Measurements from ENCODE around the gene REV3L. TPM values are rescaled to one million over a fixed set of nuclear protein-coding genes. Genes with fewer than 3 reads are reported as not detected.

REV3L gene
- total and polyA plus RNA-seq, 9 of the 15 experiments (the other 6 are each of a cell fraction or from before 2014, with no cell fraction given), result 5.5 to 24.4 (median 14.4) TPM

DNA sequence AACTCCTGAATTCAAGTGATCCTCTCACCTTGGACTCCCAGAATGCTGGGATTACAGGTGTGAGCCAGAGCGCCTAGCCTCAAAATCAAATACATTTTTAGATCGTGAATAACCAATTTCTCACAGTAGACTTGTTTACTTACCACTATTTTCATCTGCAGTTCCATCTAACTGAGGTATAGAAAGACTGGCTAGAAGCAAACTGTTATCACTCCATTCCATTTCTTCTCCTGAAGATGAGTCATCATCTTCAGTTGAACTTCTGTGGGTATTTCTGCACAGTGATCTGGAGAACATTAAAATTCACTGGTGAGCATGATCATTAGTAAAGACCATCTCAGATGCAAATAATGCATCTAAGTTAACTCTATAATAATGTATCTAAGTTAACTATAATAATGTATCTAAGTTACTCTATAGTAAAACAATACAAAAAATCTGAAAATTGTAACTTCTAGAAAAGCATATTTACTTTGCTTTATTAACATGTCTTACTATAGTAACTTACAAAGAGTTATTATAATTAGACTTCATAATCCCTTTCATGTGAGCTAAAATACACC is 105.4 kb downstream of the REV3L start:
- Histone ChIP-seq H2AFZ (ENCODE audit: low read depth, low read length) (peak overlapping the region; percentile 20; the same call in 1 of the 2 replicates), H4K20me1 (replicated peaks; ENCODE audit: control insufficient read depth, insufficient read depth, low read length) (no peaks in the 10 kb centered on the region), H3K9me3 (replicated peaks; ENCODE audit: control insufficient read depth, insufficient read depth, low read depth, low read length) (no peaks in the 10 kb centered on the region), H3K9ac (ENCODE audit: insufficient read depth in 1 of 2, low read depth in 2 of 2, low read length in 2 of 2) (peak overlapping the region in 1 of 2 experiments; percentile 1; a peak in 2 of 4 replicates), H3K9me1 (ENCODE audit: control insufficient read depth, insufficient read depth, low read length) (no peaks in the 10 kb centered on the region), H3K79me2 (ENCODE audit: control insufficient read depth, insufficient read depth, low read length) (no peaks in the 10 kb centered on the region), H3K4me3 (no peak overlapping the region), H3K4me1 (replicated peaks in 1 of 2; ENCODE audit: control insufficient read depth in 2 of 2, insufficient read depth in 2 of 2, low read length in 2 of 2) (peaks cover 4 to 13% of the 10 kb centered on the region in 2 experiments; a peak in 3 of 5 replicates), H3K27ac (ENCODE audit: extremely low read depth, low read depth, low read length) (peak overlapping the region; percentile 37), H3K27me3 (ENCODE audit: control insufficient read depth in 2 of 2, insufficient read depth in 2 of 2, low read length in 2 of 2) (no peaks in the 10 kb centered on the region), H3K4me2 (ENCODE audit: insufficient read depth, low read length) (peak overlapping the region; percentile 59), H3K36me3 (ENCODE audit: control insufficient read depth, insufficient read depth, low read length) (peaks cover 62% of the 10 kb centered on the region)
- DNase-seq (ENCODE audit: extremely low read depth in 1 of 4, low spot score in 3 of 4), result peak; percentile 58 to 69 (median 63)
- WGBS (ENCODE audit: insufficient coverage, low coverage, missing lambda C conversion rate), result 4% methylated on average over 2 of the region's 2 CpGs
- peak; percentile 88 for FAIRE-seq
- ChIA-PET CTCF (ENCODE audit: low intra/inter-chr PET ratio) (no interaction called here), POLR2A (no interaction called here)
- in situ Hi-C loops (cut with MboI), result no loop called here
- intact Hi-C loops (cut with micrococcal nuclease), result loop anchor here (5.0 kb wide), 1 partner anchor 100 kb away; no protein-coding TSS in a partner anchor
- peak; percentile 93 for ATAC-seq
- BruUV-seq (replicated peaks), result no TSS peak
- TF ChIP-seq ZBTB8A (IDR thresholded peaks at IDR 0.05; ENCODE audit: partially characterized antibody), result no peak
- peak; percentile 19; the same call in 1 of the 2 replicates for TF ChIP-seq MTA2 (IDR thresholded peaks at IDR 0.05; ENCODE audit: low read depth)
- TF ChIP-seq ZEB2 (IDR thresholded peaks at IDR 0.05), result 0 out of 2 replicates have a peak, but pooled peaks have one; percentile 29
- peak; percentile 56 to 58; a peak in 2 of 4 replicates for TF ChIP-seq FOXK2 (conservative IDR thresholded peaks at IDR 0.05 in 1 of 2, IDR thresholded peaks at IDR 0.05 in 1 of 2; ENCODE audit: low read depth in 2 of 2)
- peak; percentile 88 for TF ChIP-seq C11orf30 (IDR thresholded peaks at IDR 0.05; ENCODE audit: low read depth)
- TF ChIP-seq NFE2 (IDR thresholded peaks at IDR 0.05; ENCODE audit: low read depth), result peak; percentile 84
- TF ChIP-seq ARID3A (IDR thresholded peaks at IDR 0.05; ENCODE audit: borderline replicate concordance, low read depth, low read length), result peak; percentile 60; the same call in 1 of the 2 replicates
- 0 out of 4 replicates have a peak, but pooled peaks of 1 of the 2 experiments have one; percentile 15 for TF ChIP-seq KDM1A (IDR thresholded peaks at IDR 0.05)
- TF ChIP-seq ARID1B (IDR thresholded peaks at IDR 0.05), result peak; percentile 91
- peak; percentile 60 for TF ChIP-seq TEAD4 (IDR thresholded peaks at IDR 0.05; ENCODE audit: low read length)
- TF ChIP-seq TEAD4 (CRISPR knock-in tag; IDR thresholded peaks at IDR 0.05; ENCODE audit: borderline replicate concordance), result no peak
- no peak for TF ChIP-seq ESRRA (IDR thresholded peaks at IDR 0.05; ENCODE audit: borderline replicate concordance, low read depth)
- 0 out of 2 replicates have a peak, but pooled peaks have one; percentile 46 for TF ChIP-seq SOX6 (IDR thresholded peaks at IDR 0.05)
- TF ChIP-seq SMARCE1 (IDR thresholded peaks at IDR 0.05), result peak; percentile 92
- no peak for TF ChIP-seq NFIX (CRISPR knock-in tag; IDR thresholded peaks at IDR 0.05; ENCODE audit: low read depth)
- TF ChIP-seq EHMT2 (IDR thresholded peaks at IDR 0.05), result 0 out of 2 replicates have a peak, but pooled peaks have one; percentile 53
- peak; percentile 68; the same call in 1 of the 2 replicates for TF ChIP-seq MAFF (IDR thresholded peaks at IDR 0.05; ENCODE audit: low read length)
- peak; percentile 58; the same call in 1 of the 2 replicates for TF ChIP-seq TCF3 (CRISPR knock-in tag; IDR thresholded peaks at IDR 0.05)
- TF ChIP-seq GATAD2B (IDR thresholded peaks at IDR 0.05; ENCODE audit: borderline replicate concordance), result peak; percentile 59; the same call in 1 of the 2 replicates
- TF ChIP-seq MNT (conservative IDR thresholded peaks at IDR 0.05), result peak in 1 of 2 experiments; percentile 14; a peak in 1 of 4 replicates
